ENCODE measurements around the gene RBFOX2.

DNA sequence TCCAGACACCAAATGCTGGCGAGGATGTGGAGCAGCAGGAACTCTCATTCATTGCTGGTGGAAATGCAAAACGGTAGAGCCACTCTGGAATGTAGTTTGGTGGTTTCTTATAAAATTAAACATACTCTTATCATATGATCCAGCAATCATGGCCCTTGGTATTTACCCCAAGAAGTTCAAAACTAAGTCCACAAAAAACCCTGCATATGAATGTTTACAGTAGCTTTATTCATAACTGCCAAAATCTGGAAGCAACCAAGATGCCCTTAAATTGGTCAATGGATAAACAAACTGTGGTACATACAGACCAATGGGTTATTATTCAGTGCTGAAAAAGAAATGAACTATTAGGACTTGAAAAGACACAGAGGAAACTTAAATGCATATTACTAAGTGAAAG is 223.2 kb downstream of the RBFOX2 start:
- TF ChIP-seq EZH2 (IDR thresholded peaks at IDR 0.05; ENCODE audit: low read depth, low read length, severe bottlenecking), result no peak
- TF ChIP-seq RAD21 (IDR thresholded peaks at IDR 0.05 in 1 of 2, conservative IDR thresholded peaks at IDR 0.05 in 1 of 2; ENCODE audit: low read depth in 2 of 2, low read length in 2 of 2), result no peak
- TF ChIP-seq POLR2A (IDR thresholded peaks at IDR 0.05; ENCODE audit: control extremely low read depth in 1 of 2, low read depth in 2 of 2, low read length in 2 of 2), result no peak
- TF ChIP-seq, protein P1, sequence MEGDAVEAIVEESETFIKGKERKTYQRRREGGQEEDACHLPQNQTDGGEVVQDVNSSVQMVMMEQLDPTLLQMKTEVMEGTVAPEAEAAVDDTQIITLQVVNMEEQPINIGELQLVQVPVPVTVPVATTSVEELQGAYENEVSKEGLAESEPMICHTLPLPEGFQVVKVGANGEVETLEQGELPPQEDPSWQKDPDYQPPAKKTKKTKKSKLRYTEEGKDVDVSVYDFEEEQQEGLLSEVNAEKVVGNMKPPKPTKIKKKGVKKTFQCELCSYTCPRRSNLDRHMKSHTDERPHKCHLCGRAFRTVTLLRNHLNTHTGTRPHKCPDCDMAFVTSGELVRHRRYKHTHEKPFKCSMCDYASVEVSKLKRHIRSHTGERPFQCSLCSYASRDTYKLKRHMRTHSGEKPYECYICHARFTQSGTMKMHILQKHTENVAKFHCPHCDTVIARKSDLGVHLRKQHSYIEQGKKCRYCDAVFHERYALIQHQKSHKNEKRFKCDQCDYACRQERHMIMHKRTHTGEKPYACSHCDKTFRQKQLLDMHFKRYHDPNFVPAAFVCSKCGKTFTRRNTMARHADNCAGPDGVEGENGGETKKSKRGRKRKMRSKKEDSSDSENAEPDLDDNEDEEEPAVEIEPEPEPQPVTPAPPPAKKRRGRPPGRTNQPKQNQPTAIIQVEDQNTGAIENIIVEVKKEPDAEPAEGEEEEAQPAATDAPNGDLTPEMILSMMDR (IDR thresholded peaks at IDR 0.05; ENCODE audit: control extremely low read depth in 1 of 3, insufficient read depth in 1 of 3, low read depth in 1 of 3, low read length in 3 of 3), result no peak
- TF ChIP-seq SP2 (IDR thresholded peaks at IDR 0.05; ENCODE audit: low read length), result no peak
- no peak for TF ChIP-seq SUZ12 (IDR thresholded peaks at IDR 0.05; ENCODE audit: low read length)
- TF ChIP-seq, protein P2, sequence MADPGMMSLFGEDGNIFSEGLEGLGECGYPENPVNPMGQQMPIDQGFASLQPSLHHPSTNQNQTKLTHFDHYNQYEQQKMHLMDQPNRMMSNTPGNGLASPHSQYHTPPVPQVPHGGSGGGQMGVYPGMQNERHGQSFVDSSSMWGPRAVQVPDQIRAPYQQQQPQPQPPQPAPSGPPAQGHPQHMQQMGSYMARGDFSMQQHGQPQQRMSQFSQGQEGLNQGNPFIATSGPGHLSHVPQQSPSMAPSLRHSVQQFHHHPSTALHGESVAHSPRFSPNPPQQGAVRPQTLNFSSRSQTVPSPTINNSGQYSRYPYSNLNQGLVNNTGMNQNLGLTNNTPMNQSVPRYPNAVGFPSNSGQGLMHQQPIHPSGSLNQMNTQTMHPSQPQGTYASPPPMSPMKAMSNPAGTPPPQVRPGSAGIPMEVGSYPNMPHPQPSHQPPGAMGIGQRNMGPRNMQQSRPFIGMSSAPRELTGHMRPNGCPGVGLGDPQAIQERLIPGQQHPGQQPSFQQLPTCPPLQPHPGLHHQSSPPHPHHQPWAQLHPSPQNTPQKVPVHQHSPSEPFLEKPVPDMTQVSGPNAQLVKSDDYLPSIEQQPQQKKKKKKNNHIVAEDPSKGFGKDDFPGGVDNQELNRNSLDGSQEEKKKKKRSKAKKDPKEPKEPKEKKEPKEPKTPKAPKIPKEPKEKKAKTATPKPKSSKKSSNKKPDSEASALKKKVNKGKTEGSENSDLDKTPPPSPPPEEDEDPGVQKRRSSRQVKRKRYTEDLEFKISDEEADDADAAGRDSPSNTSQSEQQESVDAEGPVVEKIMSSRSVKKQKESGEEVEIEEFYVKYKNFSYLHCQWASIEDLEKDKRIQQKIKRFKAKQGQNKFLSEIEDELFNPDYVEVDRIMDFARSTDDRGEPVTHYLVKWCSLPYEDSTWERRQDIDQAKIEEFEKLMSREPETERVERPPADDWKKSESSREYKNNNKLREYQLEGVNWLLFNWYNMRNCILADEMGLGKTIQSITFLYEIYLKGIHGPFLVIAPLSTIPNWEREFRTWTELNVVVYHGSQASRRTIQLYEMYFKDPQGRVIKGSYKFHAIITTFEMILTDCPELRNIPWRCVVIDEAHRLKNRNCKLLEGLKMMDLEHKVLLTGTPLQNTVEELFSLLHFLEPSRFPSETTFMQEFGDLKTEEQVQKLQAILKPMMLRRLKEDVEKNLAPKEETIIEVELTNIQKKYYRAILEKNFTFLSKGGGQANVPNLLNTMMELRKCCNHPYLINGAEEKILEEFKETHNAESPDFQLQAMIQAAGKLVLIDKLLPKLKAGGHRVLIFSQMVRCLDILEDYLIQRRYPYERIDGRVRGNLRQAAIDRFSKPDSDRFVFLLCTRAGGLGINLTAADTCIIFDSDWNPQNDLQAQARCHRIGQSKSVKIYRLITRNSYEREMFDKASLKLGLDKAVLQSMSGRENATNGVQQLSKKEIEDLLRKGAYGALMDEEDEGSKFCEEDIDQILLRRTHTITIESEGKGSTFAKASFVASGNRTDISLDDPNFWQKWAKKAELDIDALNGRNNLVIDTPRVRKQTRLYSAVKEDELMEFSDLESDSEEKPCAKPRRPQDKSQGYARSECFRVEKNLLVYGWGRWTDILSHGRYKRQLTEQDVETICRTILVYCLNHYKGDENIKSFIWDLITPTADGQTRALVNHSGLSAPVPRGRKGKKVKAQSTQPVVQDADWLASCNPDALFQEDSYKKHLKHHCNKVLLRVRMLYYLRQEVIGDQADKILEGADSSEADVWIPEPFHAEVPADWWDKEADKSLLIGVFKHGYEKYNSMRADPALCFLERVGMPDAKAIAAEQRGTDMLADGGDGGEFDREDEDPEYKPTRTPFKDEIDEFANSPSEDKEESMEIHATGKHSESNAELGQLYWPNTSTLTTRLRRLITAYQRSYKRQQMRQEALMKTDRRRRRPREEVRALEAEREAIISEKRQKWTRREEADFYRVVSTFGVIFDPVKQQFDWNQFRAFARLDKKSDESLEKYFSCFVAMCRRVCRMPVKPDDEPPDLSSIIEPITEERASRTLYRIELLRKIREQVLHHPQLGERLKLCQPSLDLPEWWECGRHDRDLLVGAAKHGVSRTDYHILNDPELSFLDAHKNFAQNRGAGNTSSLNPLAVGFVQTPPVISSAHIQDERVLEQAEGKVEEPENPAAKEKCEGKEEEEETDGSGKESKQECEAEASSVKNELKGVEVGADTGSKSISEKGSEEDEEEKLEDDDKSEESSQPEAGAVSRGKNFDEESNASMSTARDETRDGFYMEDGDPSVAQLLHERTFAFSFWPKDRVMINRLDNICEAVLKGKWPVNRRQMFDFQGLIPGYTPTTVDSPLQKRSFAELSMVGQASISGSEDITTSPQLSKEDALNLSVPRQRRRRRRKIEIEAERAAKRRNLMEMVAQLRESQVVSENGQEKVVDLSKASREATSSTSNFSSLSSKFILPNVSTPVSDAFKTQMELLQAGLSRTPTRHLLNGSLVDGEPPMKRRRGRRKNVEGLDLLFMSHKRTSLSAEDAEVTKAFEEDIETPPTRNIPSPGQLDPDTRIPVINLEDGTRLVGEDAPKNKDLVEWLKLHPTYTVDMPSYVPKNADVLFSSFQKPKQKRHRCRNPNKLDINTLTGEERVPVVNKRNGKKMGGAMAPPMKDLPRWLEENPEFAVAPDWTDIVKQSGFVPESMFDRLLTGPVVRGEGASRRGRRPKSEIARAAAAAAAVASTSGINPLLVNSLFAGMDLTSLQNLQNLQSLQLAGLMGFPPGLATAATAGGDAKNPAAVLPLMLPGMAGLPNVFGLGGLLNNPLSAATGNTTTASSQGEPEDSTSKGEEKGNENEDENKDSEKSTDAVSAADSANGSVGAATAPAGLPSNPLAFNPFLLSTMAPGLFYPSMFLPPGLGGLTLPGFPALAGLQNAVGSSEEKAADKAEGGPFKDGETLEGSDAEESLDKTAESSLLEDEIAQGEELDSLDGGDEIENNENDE (IDR thresholded peaks at IDR 0.05; ENCODE audit: insufficient replicate concordance, low read length), result no peak

Data from H1 (cell line).